Measurements from ENCODE around the gene SPTLC1. TPM values are rescaled to one million over a fixed set of nuclear protein-coding genes. Genes with fewer than 3 reads are reported as not detected.
"Not testable (repeated sequence)": the region's sequence is repeated elsewhere in the genome, so short reads cannot be mapped to it uniquely, and the experiment has no call there.

SPTLC1 gene
- total RNA-seq, 1 donor: 132 TPM

- peak; percentile 71 for DNase-seq (ENCODE audit: low read depth)
- H3K4me3 ChIP-seq (ENCODE audit: low read depth, low read length): no peak overlapping the region
- peak; percentile 87 for TF ChIP-seq CTCF (IDR thresholded peaks at IDR 0.05; ENCODE audit: insufficient read depth, low read depth, low read length)
Observed at GRCh38 chr9:92140074-92140753, 25.0 kb upstream of the SPTLC1 start.

GRCh38 chr9:92138960-92139540 is 23.8 kb upstream of the SPTLC1 start:
- not testable (repeated sequence) for H3K4me3 ChIP-seq (ENCODE audit: low read depth, low read length)
- TF ChIP-seq CTCF (IDR thresholded peaks at IDR 0.05; ENCODE audit: insufficient read depth, low read depth, low read length): peak; percentile 49
- peak; percentile 19 for DNase-seq (ENCODE audit: low read depth)

- H3K4me3 ChIP-seq (ENCODE audit: low read depth, low read length): no peak overlapping the region
- peak; percentile 77 for TF ChIP-seq CTCF (IDR thresholded peaks at IDR 0.05; ENCODE audit: insufficient read depth, low read depth, low read length)
- peak; percentile 56 for DNase-seq (ENCODE audit: low read depth)
Observed at GRCh38 chr9:92138157-92138959, 23.1 kb upstream of the SPTLC1 start.

GRCh38 chr9:92136184-92136858 is 21.1 kb upstream of the SPTLC1 start:
- no peak for TF ChIP-seq CTCF (IDR thresholded peaks at IDR 0.05; ENCODE audit: insufficient read depth, low read depth, low read length)
- H3K4me3 ChIP-seq (ENCODE audit: low read depth, low read length): no peak overlapping the region
- no peak for DNase-seq (ENCODE audit: low read depth)

- TF ChIP-seq CTCF (IDR thresholded peaks at IDR 0.05; ENCODE audit: insufficient read depth, low read depth, low read length): no peak
- no peak overlapping the region for H3K4me3 ChIP-seq (ENCODE audit: low read depth, low read length)
- DNase-seq (ENCODE audit: low read depth): no peak
Observed at GRCh38 chr9:92135576-92135975, 20.4 kb upstream of the SPTLC1 start.

GRCh38 chr9:92133949-92134604 is 18.9 kb upstream of the SPTLC1 start:
- DNase-seq (ENCODE audit: low read depth): peak; percentile 73
- H3K4me3 ChIP-seq (ENCODE audit: low read depth, low read length): peak overlapping the region; percentile 14
- TF ChIP-seq CTCF (IDR thresholded peaks at IDR 0.05; ENCODE audit: insufficient read depth, low read depth, low read length): peak; percentile 94

GRCh38 chr9:92132913-92133312 is 17.7 kb upstream of the SPTLC1 start:
- DNase-seq (ENCODE audit: low read depth); H3K4me3 ChIP-seq (ENCODE audit: low read depth, low read length): not testable (repeated sequence)

Data from fibroblast of villous mesenchyme (primary cell).